A549 (cell line): Measurements from ENCODE around the gene DACH2. TPM values are rescaled to one million over a fixed set of nuclear protein-coding genes. Genes with fewer than 3 reads are reported as not detected.
A peak's percentile ranks its signal among the peaks of the same experiment; 100 is the strongest.

Experiments
- ATAC-seq, 2 experiments: fragments of 200-7000 bp in 1 of 2; fragments of >200 bp in 1 of 2; cut with Nextera tagmentation in 1 of 2; cut with Tn5 transposase in 1 of 2; 3 replicates each; pipeline versions ENCODE4 v1.8.0 to v1.9.1; 2018 to 2020; ENCODE audit warnings: mild to moderate bottlenecking in 1 of 2, moderate library complexity in 1 of 2
- CTCF ChIA-PET: fragments of 300-600 bp; sonication (Branson Sonifier 250); formaldehyde crosslinking; extraction: SDS; loops from one replicate; lab custom pipeline; 2021; ENCODE audit warnings: antibody characterized with exemption, inconsistent platforms; lab: Yijun Ruan, JAX
- POLR2A ChIA-PET: fragments of 350-600 bp; formaldehyde crosslinking; extraction: SDS; loops from one replicate; lab custom pipeline; 2021; ENCODE audit warnings: antibody characterized with exemption, inconsistent platforms; lab: Yijun Ruan, JAX
- DNase-seq, 2 experiments: peaks; one replicate each; pipeline versions ENCODE4 v3.0.0 to v3.0.0-alpha.2; 2011 to 2016; ENCODE audit warnings: low read depth in 1 of 2, low spot score in 1 of 2
- FAIRE-seq: peaks from 2 replicates; lab custom pipeline; 2011; peaks lifted over from hg19 to GRCh38; lab: Jason Lieb, UNC
- H3K27ac ChIP-seq, 2 experiments: fragments of >200 bp; sonication (Bioruptor Twin); formaldehyde crosslinking; 3 replicates each; pipeline ENCODE4 v1.5.1; 2016 to 2017
- H3K4me1 ChIP-seq: fragments of >200 bp; sonication (Bioruptor Twin); formaldehyde crosslinking; 3 replicates; pipeline ENCODE4 v1.6.1; 2016
- H3K4me2 ChIP-seq: fragments of >200 bp; sonication (Bioruptor Twin); formaldehyde crosslinking; 3 replicates; pipeline ENCODE4 v1.6.1; 2016
- H3K4me3 ChIP-seq: fragments of >200 bp; sonication (Bioruptor Twin); formaldehyde crosslinking; 3 replicates; pipeline ENCODE4 v1.5.1; 2016
- H3K9me3 ChIP-seq: fragments of >200 bp; sonication (Bioruptor Twin); formaldehyde crosslinking; 3 replicates; pipeline ENCODE4 v1.6.1; 2016
- ATOH8 ChIP-seq: fragments of 250-450 bp; sonication (Bioruptor Pico); IDR thresholded peaks from 2 replicates; pipeline ENCODE4 v1.5.0; 2020; ENCODE audit warnings: low read depth, mild to moderate bottlenecking, moderate library complexity
- BCL3 ChIP-seq: fragments of >200 bp; sonication (Bioruptor Twin); formaldehyde crosslinking; IDR thresholded peaks from 3 replicates; pipeline ENCODE4 v1.6.1; 2016
- BHLHE40 ChIP-seq: IDR thresholded peaks from 2 replicates; pipeline ENCODE4 v1.6.1; 2012; ENCODE audit warnings: low read depth, low read length, inconsistent platforms
- CBX8 ChIP-seq: fragments of 200-600 bp; sonication (generic); IDR thresholded peaks from 2 replicates; pipeline ENCODE4 v1.6.1; 2016
- CHD2 ChIP-seq: fragments of 150-350 bp; IDR thresholded peaks from 2 replicates; pipeline ENCODE4 v1.6.1; 2014; ENCODE audit warnings: low read length; ENCODE audit not compliant: partially characterized antibody
- CTCF ChIP-seq: fragments of >200 bp; sonication (Bioruptor Twin); formaldehyde crosslinking; IDR thresholded peaks from 3 replicates; pipeline ENCODE4 v1.5.1; 2016
- E2F6 ChIP-seq: IDR thresholded peaks from 2 replicates; pipeline ENCODE4 v1.6.1; 2012; ENCODE audit warnings: low read depth, borderline replicate concordance
- EP300 ChIP-seq, 2 experiments: fragments of >200 bp; sonication (Bioruptor Twin); formaldehyde crosslinking; IDR thresholded peaks; 2 replicates in 1 of 2; 3 replicates in 1 of 2; pipeline ENCODE4 v1.6.1; 2016 to 2017
- FOSL2 ChIP-seq, 2 experiments: fragments of 450-650 bp in 1 of 2; fragments of >200 bp in 1 of 2; sonication (Bioruptor Twin) in 1 of 2; formaldehyde crosslinking; IDR thresholded peaks; 2 replicates each; pipeline versions ENCODE4 v1.5.0 to v1.6.1; 2016 to 2020; ENCODE audit warnings: mild to moderate bottlenecking in 1 of 2, moderate library complexity in 1 of 2
- HES2 ChIP-seq: fragments of >200 bp; sonication (Bioruptor Twin); formaldehyde crosslinking; IDR thresholded peaks from 2 replicates; pipeline ENCODE4 v1.6.1; 2016
- HEYL ChIP-seq: fragments of 250-450 bp; sonication (Bioruptor Pico); IDR thresholded peaks from 2 replicates; pipeline ENCODE4 v1.8.0; 2021; ENCODE audit warnings: mild to moderate bottlenecking, moderate library complexity
- HOXB13 ChIP-seq: fragments of 250-450 bp; sonication (Bioruptor Pico); IDR thresholded peaks from 2 replicates; pipeline ENCODE4 v1.5.0; 2020; ENCODE audit warnings: low read depth, mild to moderate bottlenecking, moderate library complexity
- JUNB ChIP-seq: fragments of >200 bp; sonication (Bioruptor Twin); formaldehyde crosslinking; IDR thresholded peaks from 2 replicates; pipeline ENCODE4 v1.6.1; 2016
- KDM5A ChIP-seq: fragments of 200-600 bp; sonication (generic); IDR thresholded peaks from 2 replicates; pipeline ENCODE4 v1.6.1; 2016; ENCODE audit warnings: antibody characterized with exemption, mild to moderate bottlenecking
- MAZ ChIP-seq: fragments of 150-350 bp; IDR thresholded peaks from 2 replicates; pipeline ENCODE4 v1.6.1; 2014; ENCODE audit warnings: antibody characterized with exemption, low read depth, low read length, borderline replicate concordance
- MYC ChIP-seq: IDR thresholded peaks from 2 replicates; pipeline ENCODE4 v1.6.1; 2012; ENCODE audit warnings: mild to moderate bottlenecking, inconsistent platforms, low read length, improper control_type of control experiment, borderline replicate concordance
- NPAS2 ChIP-seq: fragments of 250-450 bp; sonication (Bioruptor Pico); IDR thresholded peaks from 2 replicates; pipeline ENCODE4 v1.8.0; 2022; ENCODE audit warnings: mild to moderate bottlenecking, moderate library complexity, borderline replicate concordance
- NR3C1 ChIP-seq: fragments of >200 bp; sonication (Bioruptor Twin); formaldehyde crosslinking; IDR thresholded peaks from 3 replicates; pipeline ENCODE4 v1.6.1; 2017
- PBX3 ChIP-seq: IDR thresholded peaks from 2 replicates; pipeline ENCODE4 v1.6.1; 2012
- POLR2A ChIP-seq: IDR thresholded peaks from 2 replicates; pipeline ENCODE4 v1.6.1; 2012; ENCODE audit warnings: mild to moderate bottlenecking, low read length
- POLR2AphosphoS2 ChIP-seq: conservative IDR thresholded peaks from 2 replicates; pipeline ENCODE4 v1.6.1; 2012; ENCODE audit warnings: low read length, improper control_type of control experiment, inconsistent platforms
- RARB ChIP-seq: fragments of 250-450 bp; sonication (Bioruptor Pico); IDR thresholded peaks from 2 replicates; pipeline ENCODE4 v1.8.0; 2021; ENCODE audit warnings: mild to moderate bottlenecking, moderate library complexity
- RCOR1 ChIP-seq: fragments of 150-350 bp; IDR thresholded peaks from 2 replicates; pipeline ENCODE4 v1.6.1; 2014; ENCODE audit warnings: antibody characterized with exemption, low read length, low read depth
- RNF2 ChIP-seq: fragments of 200-600 bp; sonication (generic); IDR thresholded peaks from 2 replicates; pipeline ENCODE4 v1.6.1; 2016; ENCODE audit warnings: low read depth, mild to moderate bottlenecking, antibody characterized with exemption, moderate library complexity, borderline replicate concordance
- SREBF2 ChIP-seq: fragments of 450-650 bp; IDR thresholded peaks from 2 replicates; pipeline ENCODE4 v1.6.1; 2014; ENCODE audit warnings: mild to moderate bottlenecking, moderate library complexity
- TFCP2L1 ChIP-seq: fragments of 250-450 bp; sonication (Bioruptor Pico); IDR thresholded peaks from 2 replicates; pipeline ENCODE4 v1.5.0; 2021; ENCODE audit warnings: mild to moderate bottlenecking
- ZC3H11A ChIP-seq: fragments of 450-650 bp; IDR thresholded peaks from 2 replicates; pipeline ENCODE4 v1.6.1; 2014; ENCODE audit warnings: antibody characterized with exemption, mild to moderate bottlenecking
- WGBS: methylation state at CpG from one replicate; pipeline ENCODE4 v1.1.6; 2017; ENCODE audit errors: missing lambda C conversion rate; 5-methylcytosine and 5-hydroxymethylcytosine counted together
- polyA plus RNA-seq, 4 experiments: library from polyadenylated mRNA; depleted of rRNA in 3 of 4; stranded (reverse); fragments of >200 nt; fragmentation: RNase III in 1 of 4; extraction: RNeasy Plus Mini Kit Qiagen cat#74134 plus additional on column Dnase treatment in 1 of 4; gene quantifications; 2 replicates in 3 of 4; 3 replicates in 1 of 4; pipeline ENCODE4 v1.2.3, GENCODE V29; 2011 to 2017
- TF ChIP-seq, protein P1 (sequence below): IDR thresholded peaks from 2 replicates; pipeline ENCODE4 v1.6.1; 2012
- TF ChIP-seq, protein P2 (sequence below): fragments of 150-350 bp; IDR thresholded peaks from 2 replicates; pipeline ENCODE4 v1.6.1; 2014; ENCODE audit warnings: low read depth, mild to moderate bottlenecking, low read length

DACH2 gene
- polyA plus RNA-seq, 2 of the 4 experiments (the other 2 are of a cell fraction), result 0.04 TPM; not detected in 1

GRCh38 chrX:86370927-86371326, 222.7 kb downstream of the DACH2 start:
- no peak overlapping the region for H3K4me3 ChIP-seq

DNA sequence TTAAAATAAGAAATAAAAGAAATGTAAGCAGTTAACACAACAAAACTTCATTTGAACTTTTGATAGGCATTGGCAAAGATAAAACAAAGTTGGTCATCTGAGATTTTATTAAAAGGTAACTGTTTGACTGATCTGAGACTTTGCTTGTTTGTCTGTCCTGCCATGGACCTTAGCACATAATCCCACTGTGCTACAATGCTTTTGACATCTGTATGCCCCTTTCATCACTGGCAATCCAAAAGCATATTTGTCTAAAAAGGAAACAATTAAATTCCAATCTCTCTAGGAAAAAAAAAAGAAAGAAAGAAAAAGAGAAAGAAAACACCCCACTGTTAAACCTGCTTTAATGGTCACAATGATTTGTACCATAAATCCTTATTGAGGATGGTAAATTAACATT, 231.0 kb downstream of the DACH2 start:
- TF ChIP-seq RARB (CRISPR knock-in tag) (no peak), ZC3H11A (no peak), CTCF (no peak), NR3C1 (no peak), JUNB (no peak), NPAS2 (CRISPR knock-in tag) (no peak), POLR2AphosphoS2 (no peak), SREBF2 (no peak), RNF2 (no peak), PBX3 (no peak), RCOR1 (no peak), BHLHE40 (no peak), CBX8 (no peak), ATOH8 (CRISPR knock-in tag) (no peak)
- TF ChIP-seq, protein P1, sequence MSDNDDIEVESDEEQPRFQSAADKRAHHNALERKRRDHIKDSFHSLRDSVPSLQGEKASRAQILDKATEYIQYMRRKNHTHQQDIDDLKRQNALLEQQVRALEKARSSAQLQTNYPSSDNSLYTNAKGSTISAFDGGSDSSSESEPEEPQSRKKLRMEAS, result no peak
- TF ChIP-seq, protein P2, sequence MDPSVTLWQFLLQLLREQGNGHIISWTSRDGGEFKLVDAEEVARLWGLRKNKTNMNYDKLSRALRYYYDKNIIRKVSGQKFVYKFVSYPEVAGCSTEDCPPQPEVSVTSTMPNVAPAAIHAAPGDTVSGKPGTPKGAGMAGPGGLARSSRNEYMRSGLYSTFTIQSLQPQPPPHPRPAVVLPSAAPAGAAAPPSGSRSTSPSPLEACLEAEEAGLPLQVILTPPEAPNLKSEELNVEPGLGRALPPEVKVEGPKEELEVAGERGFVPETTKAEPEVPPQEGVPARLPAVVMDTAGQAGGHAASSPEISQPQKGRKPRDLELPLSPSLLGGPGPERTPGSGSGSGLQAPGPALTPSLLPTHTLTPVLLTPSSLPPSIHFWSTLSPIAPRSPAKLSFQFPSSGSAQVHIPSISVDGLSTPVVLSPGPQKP, result no peak
- ATAC-seq, result no peak
- ChIA-PET CTCF (no interaction called here), POLR2A (no interaction called here)
- Histone ChIP-seq H3K4me3 (no peak overlapping the region), H3K9me3 (no peaks in the 10 kb centered on the region), H3K4me2 (no peak overlapping the region), H3K4me1 (0 out of 3 replicates have a peak, but pooled peaks cover 2% of the 10 kb centered on the region), H3K27ac (no peak overlapping the region)
- FAIRE-seq, result peak; percentile 63
- DNase-seq, result no peak

More at GRCh38 chrX:86370927-86371326, 222.7 kb downstream of the DACH2 start:
- DNase-seq (no peak), FAIRE-seq (no peak), ATAC-seq (no peak)
- 10% methylated on average over 1 of the region's 1 CpG for WGBS
- H3K4me2 ChIP-seq, result peak overlapping the region; percentile 63
- no peaks in the 10 kb centered on the region for H3K9me3 ChIP-seq
- CTCF ChIA-PET, result no interaction called here
- TF ChIP-seq CHD2 (no peak), FOSL2 (IDR thresholded peaks at IDR 0.05) (no peak), FOSL2 (CRISPR knock-in tag; IDR thresholded peaks at IDR 0.05) (no peak), HEYL (CRISPR knock-in tag) (no peak), NR3C1 (no peak), POLR2A (no peak), NPAS2 (CRISPR knock-in tag) (no peak), HES2 (no peak), MYC (no peak), MAZ (no peak), BCL3 (no peak), EP300 (IDR thresholded peaks at IDR 0.05) (no peak), TFCP2L1 (CRISPR knock-in tag) (no peak), KDM5A (no peak), E2F6 (no peak), HOXB13 (no peak), RCOR1 (no peak), RARB (CRISPR knock-in tag) (no peak), SREBF2 (no peak), BHLHE40 (no peak)
- TF ChIP-seq, protein P1, result no peak
- peak overlapping the region in 1 of 2 experiments; percentile 67; a peak in 3 of 6 replicates for H3K27ac ChIP-seq
- POLR2A ChIA-PET, result no interaction called here
- H3K4me1 ChIP-seq, result peaks cover 21% of the 10 kb centered on the region; the same call in 2 of the 3 replicates
